Effector CD8-positive, alpha-beta T cell (primary cell): Measurements from ENCODE around the gene NHSL2.

Experiments
- DNase-seq: peaks from one replicate; lab custom pipeline; 2025; lab: John Stamatoyannopoulos, UW

Gene NHSL2

DNA sequence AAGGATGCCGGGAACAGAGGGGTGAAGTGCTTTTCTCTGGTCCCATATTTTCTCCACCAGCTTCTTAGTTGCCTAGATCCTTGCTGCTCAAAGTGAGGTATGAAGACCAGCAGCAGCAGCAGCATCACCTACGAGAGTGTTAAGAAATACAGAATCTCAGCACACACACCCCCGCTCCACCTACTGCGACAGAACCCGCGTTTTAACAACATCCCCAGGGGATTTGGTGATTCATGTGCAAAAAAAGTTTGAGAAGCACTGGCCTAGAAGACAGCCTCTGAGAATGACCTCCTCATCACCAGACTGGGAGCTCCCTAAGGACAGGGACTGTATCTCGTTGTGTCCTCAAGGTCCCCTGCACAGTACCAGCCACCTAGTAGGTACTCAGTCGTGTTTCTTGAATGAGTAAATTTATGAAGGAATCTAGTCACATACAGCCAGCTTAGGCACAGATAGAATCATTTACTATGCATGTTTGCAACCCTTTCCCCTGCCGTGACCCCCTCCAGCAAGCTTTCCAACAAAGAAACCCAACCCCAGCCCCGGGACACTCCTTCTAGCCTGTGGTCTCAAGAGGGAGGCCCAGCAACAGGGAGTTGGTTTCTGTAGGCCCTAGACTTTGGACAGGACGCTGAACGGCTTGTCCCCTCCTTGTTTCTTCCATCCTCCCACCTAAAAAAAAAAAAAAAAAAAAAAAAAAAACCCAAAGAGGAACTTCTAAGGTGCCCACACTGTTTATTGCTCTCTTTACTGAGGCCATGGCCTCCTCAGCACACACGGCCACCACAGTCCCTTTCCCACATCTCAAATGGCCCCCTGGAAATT lies 199.6 kb downstream of the NHSL2 start:
- DNase-seq: no peak

DNA sequence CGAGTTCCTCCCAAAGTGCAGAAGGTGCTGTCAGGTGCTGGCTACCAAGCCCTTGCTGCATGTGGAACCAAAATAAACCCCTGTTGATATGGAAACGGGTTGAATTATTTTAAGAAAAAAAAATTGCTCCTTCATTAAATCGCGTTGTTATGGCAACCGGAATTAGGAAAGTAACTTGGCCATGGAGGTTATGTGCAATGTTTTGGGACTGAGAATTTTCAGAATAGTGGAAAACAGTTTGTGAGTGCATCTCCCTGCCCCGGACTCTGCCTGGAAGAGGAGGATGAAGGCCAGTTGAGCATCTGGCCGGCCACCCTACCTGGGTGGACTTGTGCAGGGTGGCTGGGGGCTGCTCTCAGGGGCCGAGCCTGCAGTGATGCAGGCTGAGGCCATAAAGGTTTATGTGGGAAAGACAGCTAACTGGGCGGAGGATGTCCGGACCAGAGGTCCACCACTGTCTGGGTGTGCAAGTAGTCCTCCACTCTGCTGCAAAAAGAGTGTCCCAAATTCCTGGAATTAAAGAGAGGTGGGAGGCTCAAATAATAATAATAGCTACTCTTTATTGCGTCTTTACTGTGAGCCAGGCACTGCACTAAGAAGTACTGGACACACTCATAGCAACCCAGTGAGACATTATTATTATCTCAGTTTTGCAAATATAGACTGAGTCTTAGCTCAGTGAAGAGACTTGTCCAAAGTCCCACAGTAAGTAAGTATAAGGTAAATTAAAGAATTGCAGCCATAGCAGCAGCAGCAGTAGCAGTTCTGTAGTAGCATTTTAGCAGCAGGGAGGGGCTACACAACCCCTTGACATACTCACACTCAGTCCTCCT lies 200.4 kb downstream of the NHSL2 start:
- DNase-seq: no peak

DNA sequence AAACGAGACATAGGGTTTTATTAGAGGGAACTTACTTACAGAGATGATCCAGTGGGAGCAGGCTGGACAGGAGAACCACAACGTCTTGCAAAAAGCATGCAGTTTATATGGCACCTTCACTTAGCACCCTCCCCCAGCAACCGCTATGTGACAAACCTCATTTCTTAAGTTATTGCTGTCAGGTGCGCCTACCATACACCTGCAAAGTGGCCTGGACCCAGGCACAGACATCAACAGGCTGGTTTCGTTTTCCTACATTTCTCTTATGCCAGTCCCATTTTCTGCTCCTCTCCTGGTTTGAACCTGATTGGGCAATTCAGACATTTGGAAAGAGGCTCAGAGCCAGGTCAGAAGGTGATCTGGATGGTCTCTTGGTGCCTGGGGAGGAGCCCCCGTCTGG lies 202.8 kb downstream of the NHSL2 start:
- DNase-seq: no peak

DNA sequence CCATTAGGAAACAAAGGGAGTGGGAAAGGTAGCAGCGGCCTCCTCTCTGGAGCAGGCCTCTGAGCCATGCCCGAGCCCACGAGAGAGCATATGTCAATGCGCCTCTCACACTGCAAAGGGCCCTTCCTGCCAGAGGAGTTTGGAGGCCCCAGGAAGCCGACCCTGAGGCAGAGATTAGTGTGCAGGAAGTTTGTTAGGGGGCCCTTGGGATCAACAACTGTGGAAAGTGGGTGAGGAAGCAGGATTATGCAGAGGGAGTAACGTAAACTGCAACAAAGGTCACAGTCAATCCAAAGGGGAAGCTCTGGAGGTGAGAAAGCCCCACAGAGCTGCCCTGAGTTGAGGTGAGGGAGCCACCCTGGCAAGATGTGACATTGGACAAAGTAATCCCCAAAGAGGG lies 203.7 kb downstream of the NHSL2 start:
- no peak for DNase-seq

DNA sequence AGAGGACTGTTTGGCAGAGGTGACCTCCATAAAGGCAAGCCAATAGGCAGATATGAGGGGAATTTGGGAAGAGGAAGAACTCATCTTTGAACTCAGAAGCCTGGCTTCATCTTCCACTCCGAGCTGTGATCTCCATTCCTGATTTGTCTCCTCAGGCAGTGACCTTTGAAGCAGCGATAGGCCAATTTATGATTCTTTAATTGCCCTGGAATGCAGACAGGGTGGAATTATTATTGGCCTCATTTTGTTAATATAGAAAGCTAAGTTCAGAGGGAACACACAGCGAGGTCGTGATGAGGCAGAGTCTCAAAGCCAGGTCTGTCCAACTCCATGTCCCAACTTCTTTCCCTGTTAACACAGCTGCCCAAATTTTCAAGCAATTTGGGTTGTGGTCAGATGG lies 204.2 kb downstream of the NHSL2 start:
- no peak for DNase-seq

DNA sequence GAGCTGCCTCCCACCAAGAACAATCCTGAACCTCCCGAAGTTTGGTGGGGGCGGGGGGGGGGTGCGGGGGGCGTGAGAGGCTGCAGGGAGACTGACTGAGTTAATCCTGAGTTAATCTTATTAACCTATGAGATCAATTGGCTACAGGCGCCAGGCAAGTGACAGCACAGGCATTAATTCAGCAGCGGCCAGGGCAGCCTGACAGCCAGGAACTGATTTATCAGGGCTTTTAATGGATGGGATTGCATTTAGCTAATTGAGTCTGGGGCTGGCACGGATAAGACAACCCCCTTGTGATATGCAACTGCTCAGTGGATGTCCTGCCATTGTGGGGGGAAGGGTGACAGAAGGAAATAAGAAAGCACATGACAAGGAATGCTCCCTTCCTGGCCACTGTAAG lies 204.7 kb downstream of the NHSL2 start:
- DNase-seq: no peak

DNA sequence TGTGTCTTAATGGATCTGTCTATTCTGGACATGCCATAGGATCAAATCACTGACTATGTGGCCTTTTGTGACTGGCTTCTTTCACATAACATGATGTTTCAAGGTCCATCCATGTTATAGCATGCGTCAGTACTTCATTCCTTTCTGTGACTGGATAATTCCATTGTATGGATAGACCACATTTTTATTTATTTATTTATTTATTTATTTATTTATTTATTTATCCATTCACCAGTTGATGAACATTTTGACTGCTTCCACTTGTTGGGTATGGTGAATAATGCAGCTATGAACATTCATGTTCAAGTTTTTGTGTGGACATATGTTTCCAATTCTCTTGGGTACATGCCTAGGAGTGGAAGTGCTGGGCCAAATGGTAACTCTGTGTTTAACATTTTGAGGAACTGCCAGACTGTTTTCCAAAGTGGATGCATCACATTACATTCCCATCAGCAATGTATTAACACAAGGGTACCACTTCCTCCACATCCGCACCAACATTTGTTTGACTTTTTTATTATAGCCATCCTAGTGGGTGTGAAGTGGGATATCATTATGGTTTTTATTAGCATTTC lies 207.1 kb downstream of the NHSL2 start:
- no peak for DNase-seq

DNA sequence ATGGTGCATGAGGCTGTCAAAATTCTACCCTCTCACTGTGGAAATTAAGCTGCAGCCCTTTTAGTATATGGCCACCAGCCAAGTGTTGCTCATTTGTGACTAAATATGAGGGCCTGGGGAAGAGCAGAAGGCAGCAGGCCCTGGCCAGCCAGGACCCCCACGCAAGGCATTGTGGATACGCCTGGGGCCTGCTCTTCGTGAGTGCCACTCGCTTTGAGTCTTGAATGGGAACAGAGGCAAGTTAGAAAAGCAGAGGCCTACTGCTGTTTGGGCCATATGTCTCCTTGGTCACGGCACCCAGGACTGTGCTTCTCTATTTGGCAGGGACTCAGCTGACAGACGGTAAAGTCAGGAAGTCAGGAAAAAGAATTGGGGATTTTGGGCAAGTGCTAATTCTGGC lies 210.2 kb downstream of the NHSL2 start:
- no peak for DNase-seq

DNA sequence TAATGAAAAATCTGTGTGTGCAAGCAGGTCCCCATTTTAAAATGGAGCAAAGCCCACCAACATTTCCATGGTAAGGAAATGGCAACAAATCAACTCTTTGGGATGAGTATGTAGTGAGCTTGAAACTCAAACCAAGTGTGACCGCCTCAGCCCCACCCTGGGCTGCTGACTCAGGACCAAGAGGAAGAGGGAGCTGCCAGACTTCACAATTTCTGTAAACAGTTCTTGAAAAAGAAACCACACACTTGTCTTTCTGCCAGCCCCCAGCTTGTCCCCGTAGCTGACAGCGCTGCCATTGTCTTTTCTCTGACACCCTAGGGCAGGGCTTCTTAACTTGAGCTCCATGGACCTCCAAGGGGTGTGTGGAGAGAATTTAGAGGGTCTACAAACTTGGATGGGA lies 210.7 kb downstream of the NHSL2 start:
- DNase-seq: no peak

DNA sequence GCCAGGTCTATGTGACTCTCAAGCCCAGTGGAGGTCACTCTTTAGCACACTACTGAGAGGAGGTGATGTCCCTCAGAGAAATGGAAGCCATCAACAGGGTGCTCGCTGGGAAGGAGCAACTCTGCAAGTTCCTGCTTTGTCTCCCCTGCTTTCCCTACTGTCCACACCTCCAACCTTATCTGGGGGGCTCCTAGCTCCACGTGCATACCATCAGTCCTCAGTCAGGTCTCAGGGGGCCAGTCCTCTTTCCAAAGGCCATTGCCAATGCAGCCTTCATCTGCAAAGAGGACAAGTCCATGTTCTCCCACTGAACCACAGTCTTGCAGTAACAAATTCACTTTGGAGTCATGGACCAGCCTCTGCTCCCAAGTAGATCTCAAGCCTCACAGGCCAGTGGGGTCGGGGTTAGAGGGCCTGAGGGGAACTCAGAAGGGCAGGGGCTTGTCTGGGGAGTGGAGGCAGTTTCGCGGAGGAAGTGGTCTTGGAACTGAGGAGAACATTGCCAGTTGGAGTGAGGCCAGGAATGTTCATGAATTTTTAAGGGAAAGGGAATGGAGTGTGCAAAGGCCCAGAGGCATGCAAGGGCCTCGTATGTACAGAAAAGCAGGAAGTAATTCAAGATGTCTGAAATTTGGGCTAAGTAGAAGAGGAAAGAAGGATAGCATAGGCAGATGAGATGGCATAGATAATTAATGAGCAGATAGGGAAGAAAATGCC lies 212.1 kb downstream of the NHSL2 start:
- no peak for DNase-seq

DNA sequence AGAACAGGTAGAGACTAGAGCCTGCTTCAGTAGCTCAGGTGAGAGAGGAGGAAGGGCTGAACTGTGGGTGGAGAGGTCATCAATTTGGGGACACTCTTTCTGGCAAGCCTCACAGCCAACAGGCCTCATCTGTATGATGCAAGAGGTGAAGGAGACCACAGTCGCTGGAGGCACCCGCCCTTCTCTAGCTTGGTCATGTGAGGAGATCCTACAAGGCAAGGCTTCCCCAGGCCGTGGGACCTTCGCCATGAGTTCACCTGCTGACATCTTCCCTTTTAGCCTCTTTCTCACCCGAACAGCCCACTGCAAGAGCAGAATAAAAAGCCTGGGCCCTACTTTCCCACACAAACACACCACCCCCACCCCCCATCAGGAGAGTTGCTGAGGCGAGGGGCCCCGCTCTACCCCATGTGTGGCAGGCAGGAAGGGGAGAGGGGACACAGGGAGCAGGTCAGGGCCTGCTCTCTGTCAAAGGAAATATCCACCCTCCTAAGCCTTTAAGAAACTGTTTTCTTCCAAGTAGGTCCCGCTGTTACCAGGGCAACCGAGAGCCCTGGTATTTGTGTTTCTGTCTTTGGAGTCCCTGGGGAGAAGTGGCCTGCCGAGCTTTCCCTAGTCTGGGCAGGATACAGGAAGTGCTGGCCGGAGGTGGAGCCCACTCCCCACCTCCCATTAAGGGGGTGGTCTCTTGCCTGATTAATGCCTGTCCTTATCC lies 213.0 kb downstream of the NHSL2 start:
- DNase-seq: no peak

DNA sequence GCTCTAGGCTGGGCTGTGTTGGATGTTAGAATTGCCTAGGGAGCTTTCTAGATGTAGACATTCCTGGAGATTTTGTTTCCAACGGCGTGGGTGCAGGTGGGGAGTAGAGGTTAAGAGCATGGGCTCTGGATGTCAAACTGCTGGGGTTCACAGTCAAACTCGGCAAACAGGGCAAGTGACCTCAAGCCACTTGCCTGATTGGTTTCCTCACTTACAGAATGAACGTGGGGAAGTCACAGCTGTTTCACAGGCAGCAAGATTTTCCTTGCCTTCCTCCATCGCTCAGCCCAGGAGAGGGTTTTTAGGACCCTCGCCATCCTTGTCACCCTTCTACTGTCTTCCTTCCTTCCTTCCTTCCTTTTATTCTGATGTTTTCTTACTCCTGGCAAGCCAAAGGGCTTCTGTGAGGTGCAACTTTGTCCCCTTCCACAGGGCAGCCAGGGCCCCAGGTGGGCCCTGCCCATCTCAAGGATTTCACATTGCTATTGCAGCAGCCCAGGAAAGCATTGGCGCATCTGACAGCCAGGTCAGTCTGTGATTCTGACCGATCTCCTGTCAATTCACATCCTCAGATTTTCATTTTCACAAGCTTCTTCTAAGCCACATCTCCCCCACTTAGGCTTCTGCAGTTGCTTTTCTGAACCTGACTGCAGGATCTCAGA lies 214.0 kb downstream of the NHSL2 start:
- no peak for DNase-seq

DNA sequence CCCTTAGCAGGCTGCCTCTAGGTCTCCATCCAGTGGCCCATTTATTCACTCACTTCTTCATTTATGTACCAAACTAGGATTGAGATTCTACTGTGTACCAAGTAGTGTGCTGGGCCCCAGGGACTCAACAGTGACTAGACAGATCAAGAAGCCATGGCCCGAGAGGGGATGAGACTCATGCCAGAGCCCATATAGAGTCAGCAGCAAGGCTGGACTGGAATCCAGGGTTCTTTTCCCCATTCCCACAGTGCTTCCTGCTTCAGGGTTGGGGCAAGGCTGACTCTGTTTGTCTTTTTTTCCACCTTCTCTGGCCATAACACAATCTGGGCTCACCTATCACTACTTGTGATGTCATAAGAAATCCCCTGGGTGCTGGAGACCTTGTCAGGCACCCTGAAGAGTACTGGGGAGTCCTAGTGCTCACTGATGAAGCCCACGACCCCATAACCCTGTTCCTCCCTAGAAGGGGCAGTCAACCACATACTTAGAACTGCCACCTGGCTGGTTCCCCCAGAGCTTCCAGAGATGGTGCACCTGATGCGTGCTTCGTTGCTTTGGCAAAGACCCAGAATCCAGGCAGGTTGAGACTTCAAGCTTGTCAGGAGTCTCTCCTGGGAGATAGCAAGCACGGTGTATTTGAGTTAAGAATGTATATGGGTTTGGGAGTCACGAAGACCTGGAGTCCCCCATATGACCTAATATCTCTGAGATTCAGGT lies 214.8 kb downstream of the NHSL2 start:
- no peak for DNase-seq

DNA sequence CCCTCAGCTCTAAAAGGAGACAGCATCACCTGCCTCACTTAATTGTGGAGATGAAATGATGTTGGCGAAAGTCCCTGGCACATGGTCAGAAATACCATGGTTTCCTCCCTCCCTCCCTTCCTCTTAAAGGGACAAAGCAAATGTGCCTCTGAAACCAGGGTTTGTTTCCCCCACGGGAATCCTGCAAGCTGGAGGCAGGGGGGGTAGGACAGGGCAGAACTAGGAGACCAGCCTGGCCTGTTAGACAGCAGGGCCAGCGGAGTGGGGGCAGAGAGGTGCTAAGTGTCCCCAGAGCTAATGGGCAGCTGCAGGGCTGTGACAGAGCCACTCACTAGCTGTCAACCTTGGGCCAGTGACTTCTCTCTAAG lies 215.4 kb downstream of the NHSL2 start:
- no peak for DNase-seq

DNA sequence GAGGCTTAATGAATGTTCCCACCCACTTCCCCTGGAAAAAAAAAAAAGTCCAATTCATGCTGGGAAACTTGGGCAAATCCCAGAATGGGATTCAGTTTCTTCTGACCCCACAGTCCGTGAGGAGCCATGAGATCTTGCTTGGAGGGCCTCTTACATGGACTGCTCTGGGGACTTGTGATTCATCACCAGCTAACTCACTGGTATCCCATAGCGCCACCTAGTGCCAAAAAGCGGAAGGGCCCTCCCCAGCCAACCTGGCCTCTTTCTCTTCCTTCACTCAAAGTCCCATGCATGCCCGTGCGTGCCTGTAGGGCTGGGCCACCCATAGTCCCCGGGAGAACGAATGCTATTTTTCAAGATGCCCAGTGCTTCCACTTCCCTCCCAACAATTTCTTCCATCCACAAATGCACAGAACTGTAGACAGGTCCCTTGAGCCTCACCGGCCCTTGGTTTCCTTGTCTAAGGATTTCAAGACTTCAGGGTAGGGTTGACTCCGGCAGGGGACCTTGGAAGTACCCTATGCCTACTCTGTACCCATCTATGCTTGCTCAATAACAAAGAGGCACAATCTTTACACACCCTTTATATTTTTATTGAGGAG lies 216.0 kb downstream of the NHSL2 start:
- peak; percentile 59 for DNase-seq

DNA sequence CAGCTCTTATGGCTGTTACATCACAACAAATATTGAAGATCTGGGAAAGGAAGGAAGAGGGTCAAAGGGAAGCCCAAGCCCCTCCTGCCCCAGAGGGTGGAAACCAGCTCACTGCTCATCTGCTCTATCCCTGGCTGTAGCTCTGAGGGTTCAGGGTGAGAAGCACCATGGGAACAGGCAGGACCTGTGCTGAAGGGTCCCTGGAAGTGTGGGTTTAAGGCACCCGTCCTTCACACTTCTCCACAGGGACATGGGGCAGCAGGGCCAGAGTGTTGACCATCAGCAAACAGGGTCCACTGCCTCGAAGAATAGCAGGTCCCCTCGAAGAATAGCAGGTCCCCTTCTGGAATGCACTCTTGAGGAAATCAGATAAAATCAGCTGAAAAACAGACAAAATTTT lies 216.7 kb downstream of the NHSL2 start:
- no peak for DNase-seq

DNA sequence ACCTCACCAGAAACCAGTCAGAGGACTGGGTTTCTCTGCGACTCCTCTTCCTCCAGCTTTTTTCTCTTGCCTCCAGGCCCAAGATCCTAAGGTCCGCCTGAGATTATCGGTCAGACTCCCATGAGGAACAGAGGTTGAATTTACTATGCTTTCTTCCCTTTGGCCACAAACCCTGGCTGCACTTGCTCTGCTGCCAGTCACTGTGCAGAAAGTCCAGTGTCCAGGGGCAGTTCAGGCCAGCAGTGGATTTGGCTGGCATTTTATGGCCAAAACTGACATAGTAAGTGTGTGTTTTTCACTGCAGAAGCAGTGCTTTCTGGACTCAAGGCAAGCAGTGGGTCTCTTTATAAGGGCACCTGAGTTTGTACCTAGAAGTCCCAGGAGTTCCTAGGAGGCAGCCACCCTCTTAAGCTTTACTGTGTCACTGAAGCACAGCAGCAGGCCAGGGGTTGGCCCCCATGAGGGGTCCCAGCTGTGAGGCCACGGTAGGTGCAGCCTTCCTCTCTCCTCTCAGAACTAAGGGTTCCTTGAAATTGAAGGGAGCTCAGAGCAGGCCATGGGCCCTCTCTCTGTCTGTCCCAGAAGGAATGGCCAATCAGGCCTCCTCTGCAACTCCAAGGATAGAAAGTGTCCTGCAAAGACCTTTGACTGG lies 217.7 kb downstream of the NHSL2 start:
- no peak for DNase-seq

DNA sequence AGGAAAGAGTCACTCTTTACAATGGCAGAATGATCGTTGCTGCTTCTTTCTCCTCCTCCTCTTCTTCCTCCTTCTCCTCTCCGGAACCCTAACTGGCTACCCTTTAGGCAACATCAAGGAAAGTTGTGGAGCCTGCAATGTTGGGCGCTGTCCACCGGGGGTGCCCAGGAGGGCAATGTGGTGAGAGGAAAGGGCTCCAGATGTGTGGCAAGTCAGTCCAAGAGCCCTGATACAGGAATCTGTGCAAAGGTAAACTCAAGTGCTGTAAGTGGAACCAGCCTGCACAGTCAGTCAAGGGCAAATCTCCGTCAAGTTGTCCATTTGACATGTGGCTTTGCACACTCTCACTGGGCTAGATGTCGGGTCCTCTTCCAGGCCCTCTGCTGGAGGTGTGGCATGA lies 218.2 kb downstream of the NHSL2 start:
- DNase-seq: no peak

DNA sequence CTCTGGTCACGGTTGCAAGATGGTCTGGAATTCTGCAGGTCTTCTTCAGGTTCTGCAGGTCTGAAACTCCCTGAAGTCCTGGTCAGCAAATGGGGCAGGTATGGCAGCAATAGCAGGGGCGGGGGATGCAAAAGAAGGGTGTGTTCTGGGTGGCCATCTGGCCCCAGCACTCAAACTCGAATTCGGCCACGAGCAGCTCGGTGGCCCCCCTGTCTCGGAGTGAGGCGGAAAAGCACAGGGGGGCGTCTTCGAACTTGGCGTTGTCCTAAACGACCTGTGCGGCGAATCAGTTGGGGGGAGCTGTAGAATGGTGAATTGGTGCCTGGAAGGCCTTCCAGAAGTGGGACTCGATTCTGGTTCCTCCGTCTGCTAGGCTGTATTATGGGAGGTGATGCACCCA lies 219.0 kb downstream of the NHSL2 start:
- no peak for DNase-seq
